GM23338 (cell line): ENCODE measurements around the gene CPNE4. TPM values are rescaled to one million over a fixed set of nuclear protein-coding genes. Genes with fewer than 3 reads are reported as not detected.

Source experiments
- ATAC-seq: fragments of 200-7000 bp; cut with Tn5 transposase; 3 replicates; pipeline ENCODE4 v1.9.1; 2020
- DNase-seq: peaks from one replicate; pipeline ENCODE4 v3.0.0-alpha.2; 2015; ENCODE audit warnings: low spot score
- H2AFZ ChIP-seq: fragments of 200-600 bp; sonication (generic); 2 replicates; pipeline ENCODE4 v1.8.0; 2016; ENCODE audit warnings: antibody characterized with exemption, mild to moderate bottlenecking, moderate library complexity
- H3F3A ChIP-seq: fragments of 200-600 bp; sonication (generic); replicated peaks from 2 replicates; pipeline ENCODE4 v1.8.0; 2017; ENCODE audit warnings: antibody characterized with exemption, mixed run types, low read depth
- H3K27ac ChIP-seq: fragments of 200-600 bp; sonication (generic); 2 replicates; pipeline ENCODE4 v1.6.1; 2016; ENCODE audit warnings: low read depth
- H3K27me3 ChIP-seq: fragments of 200-600 bp; sonication (generic); 2 replicates; pipeline ENCODE4 v1.8.0; 2016; ENCODE audit warnings: mild to moderate bottlenecking, mixed run types, moderate library complexity; ENCODE audit not compliant: insufficient read depth
- H3K36me3 ChIP-seq: fragments of 200-600 bp; sonication (generic); 2 replicates; pipeline ENCODE4 v1.8.0; 2016; ENCODE audit warnings: mild to moderate bottlenecking; ENCODE audit not compliant: insufficient read depth
- H3K4me1 ChIP-seq: fragments of 200-600 bp; sonication (generic); 2 replicates; pipeline ENCODE4 v1.8.0; 2016; ENCODE audit warnings: mild to moderate bottlenecking, moderate library complexity; ENCODE audit not compliant: insufficient read depth
- H3K4me2 ChIP-seq: fragments of 200-600 bp; sonication (generic); 2 replicates; pipeline ENCODE4 v1.7.1; 2017; ENCODE audit warnings: mixed run types
- H3K4me3 ChIP-seq: fragments of 200-600 bp; sonication (generic); 2 replicates; pipeline ENCODE4 v1.6.1; 2016; ENCODE audit warnings: mixed run types
- H3K79me2 ChIP-seq: fragments of 200-600 bp; sonication (generic); replicated peaks from 2 replicates; pipeline ENCODE4 v1.8.0; 2017; ENCODE audit warnings: mild to moderate bottlenecking; ENCODE audit not compliant: insufficient read depth
- H3K9me2 ChIP-seq: fragments of 200-600 bp; sonication (generic); 2 replicates; pipeline ENCODE4 v1.8.0; 2017; ENCODE audit not compliant: insufficient read depth
- H4K20me1 ChIP-seq: fragments of 200-600 bp; sonication (generic); replicated peaks from 2 replicates; pipeline ENCODE4 v1.8.0; 2017; ENCODE audit warnings: mild to moderate bottlenecking; ENCODE audit not compliant: insufficient read depth
- H3K27ac Mint-ChIP-seq: 2 replicates; pipeline ENCODE4 v1.8.0; 2020; ENCODE audit warnings: inconsistent platforms, mild to moderate bottlenecking, moderate library complexity, mixed read lengths
- H3K27me3 Mint-ChIP-seq: 3 replicates; pipeline ENCODE4 v1.8.0; 2022; ENCODE audit warnings: low read depth, mild to moderate bottlenecking, moderate library complexity, mixed read lengths, inconsistent platforms; ENCODE audit not compliant: insufficient read depth, poor library complexity
- H3K36me3 Mint-ChIP-seq: 3 replicates; pipeline ENCODE4 v1.8.0; 2021; ENCODE audit warnings: low read depth, mild to moderate bottlenecking, inconsistent platforms, moderate library complexity, mixed read lengths
- H3K4me1 Mint-ChIP-seq: 3 replicates; pipeline ENCODE4 v1.8.0; 2020; ENCODE audit warnings: mild to moderate bottlenecking, inconsistent platforms, mixed read lengths
- H3K4me3 Mint-ChIP-seq: 3 replicates; pipeline ENCODE4 v1.8.0; 2021; ENCODE audit warnings: moderate library complexity, mild to moderate bottlenecking, inconsistent platforms, mixed read lengths
- H3K9me3 Mint-ChIP-seq: 3 replicates; pipeline ENCODE4 v1.8.0; 2020; ENCODE audit warnings: moderate library complexity, mild to moderate bottlenecking, inconsistent platforms, mixed read lengths
- CREB1 ChIP-seq: fragments of 250-450 bp; sonication (Bioruptor Pico); IDR thresholded peaks from 2 replicates; pipeline ENCODE4 v1.5.0; 2020; ENCODE audit warnings: low read depth, mild to moderate bottlenecking, moderate library complexity
- EZH2 ChIP-seq: fragments of 200-600 bp; sonication (generic); IDR thresholded peaks from one replicate; pipeline ENCODE4 v1.8.0; 2017; ENCODE audit warnings: antibody characterized with exemption, mild to moderate bottlenecking, low read depth; ENCODE audit not compliant: unreplicated experiment
- EZH2phosphoT487 ChIP-seq: fragments of 200-600 bp; sonication (generic); IDR thresholded peaks from one replicate; pipeline ENCODE4 v1.8.1; 2018; ENCODE audit warnings: antibody characterized with exemption; ENCODE audit not compliant: unreplicated experiment
- JUNB ChIP-seq: IDR thresholded peaks from one replicate; pipeline ENCODE4 v1.6.1; 2016; ENCODE audit warnings: antibody characterized with exemption; ENCODE audit not compliant: unreplicated experiment
- NANOG ChIP-seq: IDR thresholded peaks from 2 replicates; pipeline ENCODE4 v1.6.1; 2016; ENCODE audit warnings: antibody characterized with exemption, borderline replicate concordance
- POLR2AphosphoS5 ChIP-seq: IDR thresholded peaks from 2 replicates; pipeline ENCODE4 v1.6.1; 2016; ENCODE audit warnings: antibody characterized with exemption, low read depth
- STAT1 ChIP-seq: IDR thresholded peaks from one replicate; pipeline ENCODE4 v1.6.1; 2016; ENCODE audit warnings: antibody characterized with exemption; ENCODE audit not compliant: unreplicated experiment
- ZNF114 ChIP-seq: fragments of 250-450 bp; sonication (Bioruptor Pico); IDR thresholded peaks from 2 replicates; pipeline ENCODE4 v1.5.0; 2020; ENCODE audit warnings: mild to moderate bottlenecking, moderate library complexity
- ZNF331 ChIP-seq: fragments of 250-450 bp; sonication (Bioruptor Pico); IDR thresholded peaks from 2 replicates; pipeline ENCODE4 v1.5.0; 2020; ENCODE audit warnings: low read depth, mild to moderate bottlenecking, moderate library complexity
- polyA plus RNA-seq: library from polyadenylated mRNA; unstranded; fragments of >200 nt; fragmentation: Nextera tagmentation; extraction: Ambion mirVana; gene quantifications from 2 replicates; pipeline ENCODE4 v1.2.1, GENCODE V29; 2016
- total RNA-seq: library from RNA; depleted of rRNA; stranded (reverse); fragments of >200 nt; shearing (Covaris generic); gene quantifications from 2 replicates; pipeline ENCODE4 v1.2.3, GENCODE V29; 2014
- TF ChIP-seq, protein P1 (sequence below): fragments of 250-450 bp; sonication (Bioruptor Pico); IDR thresholded peaks from 2 replicates; pipeline ENCODE4 v1.5.0; 2020; ENCODE audit warnings: mild to moderate bottlenecking, moderate library complexity
- TF ChIP-seq, protein P2 (sequence below), 2 experiments: fragments of 200-600 bp in 1 of 2; sonication (generic) in 1 of 2; conservative IDR thresholded peaks; 2 replicates each; pipeline versions ENCODE4 v1.5.1 to v1.6.1; 2016 to 2017; ENCODE audit warnings: antibody characterized with exemption in 2 of 2, low read depth in 2 of 2, mild to moderate bottlenecking in 2 of 2, moderate library complexity in 1 of 2
- TF ChIP-seq, protein P3 (sequence below): IDR thresholded peaks from one replicate; pipeline ENCODE4 v1.6.1; 2018; ENCODE audit warnings: antibody characterized with exemption; ENCODE audit not compliant: unreplicated experiment
- TF ChIP-seq, protein P4 (sequence below): IDR thresholded peaks from 2 replicates; pipeline ENCODE4 v1.6.1; 2016; ENCODE audit warnings: antibody characterized with exemption

The CPNE4 gene
- total and polyA plus RNA-seq, 2 experiments from 2014 or later: 2.0 to 6.5 TPM

DNA sequence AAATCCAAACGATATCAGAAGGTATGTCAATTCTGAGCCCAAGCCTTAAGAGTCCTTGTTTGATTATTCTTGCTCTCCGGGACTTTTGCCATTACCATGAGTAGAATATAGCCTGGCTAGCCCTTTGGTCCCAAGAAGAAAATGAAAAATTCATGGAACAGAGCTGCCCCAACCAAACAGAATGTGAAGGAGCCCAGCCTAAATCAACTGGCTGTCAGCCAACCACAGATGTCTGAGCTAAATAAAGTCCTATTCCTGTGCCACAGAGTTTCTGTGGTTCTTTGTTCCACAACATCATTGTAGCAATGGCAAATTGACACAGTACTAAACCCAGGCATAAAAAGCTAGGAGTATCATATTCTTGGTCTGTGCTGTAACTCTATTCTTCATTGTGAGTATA, 185.2 kb downstream of the CPNE4 start:
- no peak for ATAC-seq
- Mint-ChIP-seq H3K9me3 (no peaks in the 10 kb centered on the region), H3K27me3 (no peaks in the 10 kb centered on the region), H3K4me3 (no peak overlapping the region), H3K36me3 (no peaks in the 10 kb centered on the region), H3K4me1 (no peaks in the 10 kb centered on the region), H3K27ac (no peak overlapping the region)
- TF ChIP-seq, protein P1, sequence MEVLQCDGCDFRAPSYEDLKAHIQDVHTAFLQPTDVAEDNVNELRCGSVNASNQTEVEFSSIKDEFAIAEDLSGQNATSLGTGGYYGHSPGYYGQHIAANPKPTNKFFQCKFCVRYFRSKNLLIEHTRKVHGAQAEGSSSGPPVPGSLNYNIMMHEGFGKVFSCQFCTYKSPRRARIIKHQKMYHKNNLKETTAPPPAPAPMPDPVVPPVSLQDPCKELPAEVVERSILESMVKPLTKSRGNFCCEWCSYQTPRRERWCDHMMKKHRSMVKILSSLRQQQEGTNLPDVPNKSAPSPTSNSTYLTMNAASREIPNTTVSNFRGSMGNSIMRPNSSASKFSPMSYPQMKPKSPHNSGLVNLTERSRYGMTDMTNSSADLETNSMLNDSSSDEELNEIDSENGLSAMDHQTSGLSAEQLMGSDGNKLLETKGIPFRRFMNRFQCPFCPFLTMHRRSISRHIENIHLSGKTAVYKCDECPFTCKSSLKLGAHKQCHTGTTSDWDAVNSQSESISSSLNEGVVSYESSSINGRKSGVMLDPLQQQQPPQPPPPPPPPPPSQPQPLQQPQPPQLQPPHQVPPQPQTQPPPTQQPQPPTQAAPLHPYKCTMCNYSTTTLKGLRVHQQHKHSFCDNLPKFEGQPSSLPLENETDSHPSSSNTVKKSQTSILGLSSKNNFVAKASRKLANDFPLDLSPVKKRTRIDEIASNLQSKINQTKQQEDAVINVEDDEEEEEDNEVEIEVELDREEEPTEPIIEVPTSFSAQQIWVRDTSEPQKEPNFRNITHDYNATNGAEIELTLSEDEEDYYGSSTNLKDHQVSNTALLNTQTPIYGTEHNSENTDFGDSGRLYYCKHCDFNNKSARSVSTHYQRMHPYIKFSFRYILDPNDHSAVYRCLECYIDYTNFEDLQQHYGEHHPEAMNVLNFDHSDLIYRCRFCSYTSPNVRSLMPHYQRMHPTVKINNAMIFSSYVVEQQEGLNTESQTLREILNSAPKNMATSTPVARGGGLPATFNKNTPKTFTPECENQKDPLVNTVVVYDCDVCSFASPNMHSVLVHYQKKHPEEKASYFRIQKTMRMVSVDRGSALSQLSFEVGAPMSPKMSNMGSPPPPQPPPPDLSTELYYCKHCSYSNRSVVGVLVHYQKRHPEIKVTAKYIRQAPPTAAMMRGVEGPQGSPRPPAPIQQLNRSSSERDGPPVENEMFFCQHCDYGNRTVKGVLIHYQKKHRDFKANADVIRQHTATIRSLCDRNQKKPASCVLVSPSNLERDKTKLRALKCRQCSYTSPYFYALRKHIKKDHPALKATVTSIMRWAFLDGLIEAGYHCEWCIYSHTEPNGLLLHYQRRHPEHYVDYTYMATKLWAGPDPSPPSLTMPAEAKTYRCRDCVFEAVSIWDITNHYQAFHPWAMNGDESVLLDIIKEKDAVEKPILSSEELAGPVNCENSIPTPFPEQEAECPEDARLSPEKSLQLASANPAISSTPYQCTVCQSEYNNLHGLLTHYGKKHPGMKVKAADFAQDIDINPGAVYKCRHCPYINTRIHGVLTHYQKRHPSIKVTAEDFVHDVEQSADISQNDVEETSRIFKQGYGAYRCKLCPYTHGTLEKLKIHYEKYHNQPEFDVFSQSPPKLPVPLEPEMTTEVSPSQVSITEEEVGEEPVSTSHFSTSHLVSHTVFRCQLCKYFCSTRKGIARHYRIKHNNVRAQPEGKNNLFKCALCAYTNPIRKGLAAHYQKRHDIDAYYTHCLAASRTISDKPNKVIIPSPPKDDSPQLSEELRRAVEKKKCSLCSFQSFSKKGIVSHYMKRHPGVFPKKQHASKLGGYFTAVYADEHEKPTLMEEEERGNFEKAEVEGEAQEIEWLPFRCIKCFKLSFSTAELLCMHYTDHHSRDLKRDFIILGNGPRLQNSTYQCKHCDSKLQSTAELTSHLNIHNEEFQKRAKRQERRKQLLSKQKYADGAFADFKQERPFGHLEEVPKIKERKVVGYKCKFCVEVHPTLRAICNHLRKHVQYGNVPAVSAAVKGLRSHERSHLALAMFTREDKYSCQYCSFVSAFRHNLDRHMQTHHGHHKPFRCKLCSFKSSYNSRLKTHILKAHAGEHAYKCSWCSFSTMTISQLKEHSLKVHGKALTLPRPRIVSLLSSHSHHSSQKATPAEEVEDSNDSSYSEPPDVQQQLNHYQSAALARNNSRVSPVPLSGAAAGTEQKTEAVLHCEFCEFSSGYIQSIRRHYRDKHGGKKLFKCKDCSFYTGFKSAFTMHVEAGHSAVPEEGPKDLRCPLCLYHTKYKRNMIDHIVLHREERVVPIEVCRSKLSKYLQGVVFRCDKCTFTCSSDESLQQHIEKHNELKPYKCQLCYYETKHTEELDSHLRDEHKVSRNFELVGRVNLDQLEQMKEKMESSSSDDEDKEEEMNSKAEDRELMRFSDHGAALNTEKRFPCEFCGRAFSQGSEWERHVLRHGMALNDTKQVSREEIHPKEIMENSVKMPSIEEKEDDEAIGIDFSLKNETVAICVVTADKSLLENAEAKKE (CRISPR knock-in tag): no peak
- TF ChIP-seq ZNF114 (CRISPR knock-in tag) (no peak), ZNF331 (no peak), STAT1 (no peak), NANOG (no peak), EZH2phosphoT487 (no peak), CREB1 (CRISPR knock-in tag) (no peak), EZH2 (no peak), JUNB (no peak), POLR2AphosphoS5 (no peak)
- TF ChIP-seq, protein P2, sequence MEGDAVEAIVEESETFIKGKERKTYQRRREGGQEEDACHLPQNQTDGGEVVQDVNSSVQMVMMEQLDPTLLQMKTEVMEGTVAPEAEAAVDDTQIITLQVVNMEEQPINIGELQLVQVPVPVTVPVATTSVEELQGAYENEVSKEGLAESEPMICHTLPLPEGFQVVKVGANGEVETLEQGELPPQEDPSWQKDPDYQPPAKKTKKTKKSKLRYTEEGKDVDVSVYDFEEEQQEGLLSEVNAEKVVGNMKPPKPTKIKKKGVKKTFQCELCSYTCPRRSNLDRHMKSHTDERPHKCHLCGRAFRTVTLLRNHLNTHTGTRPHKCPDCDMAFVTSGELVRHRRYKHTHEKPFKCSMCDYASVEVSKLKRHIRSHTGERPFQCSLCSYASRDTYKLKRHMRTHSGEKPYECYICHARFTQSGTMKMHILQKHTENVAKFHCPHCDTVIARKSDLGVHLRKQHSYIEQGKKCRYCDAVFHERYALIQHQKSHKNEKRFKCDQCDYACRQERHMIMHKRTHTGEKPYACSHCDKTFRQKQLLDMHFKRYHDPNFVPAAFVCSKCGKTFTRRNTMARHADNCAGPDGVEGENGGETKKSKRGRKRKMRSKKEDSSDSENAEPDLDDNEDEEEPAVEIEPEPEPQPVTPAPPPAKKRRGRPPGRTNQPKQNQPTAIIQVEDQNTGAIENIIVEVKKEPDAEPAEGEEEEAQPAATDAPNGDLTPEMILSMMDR (conservative IDR thresholded peaks at IDR 0.05; ENCODE audit: low read depth in 2 of 2): no peak
- TF ChIP-seq, protein P3, sequence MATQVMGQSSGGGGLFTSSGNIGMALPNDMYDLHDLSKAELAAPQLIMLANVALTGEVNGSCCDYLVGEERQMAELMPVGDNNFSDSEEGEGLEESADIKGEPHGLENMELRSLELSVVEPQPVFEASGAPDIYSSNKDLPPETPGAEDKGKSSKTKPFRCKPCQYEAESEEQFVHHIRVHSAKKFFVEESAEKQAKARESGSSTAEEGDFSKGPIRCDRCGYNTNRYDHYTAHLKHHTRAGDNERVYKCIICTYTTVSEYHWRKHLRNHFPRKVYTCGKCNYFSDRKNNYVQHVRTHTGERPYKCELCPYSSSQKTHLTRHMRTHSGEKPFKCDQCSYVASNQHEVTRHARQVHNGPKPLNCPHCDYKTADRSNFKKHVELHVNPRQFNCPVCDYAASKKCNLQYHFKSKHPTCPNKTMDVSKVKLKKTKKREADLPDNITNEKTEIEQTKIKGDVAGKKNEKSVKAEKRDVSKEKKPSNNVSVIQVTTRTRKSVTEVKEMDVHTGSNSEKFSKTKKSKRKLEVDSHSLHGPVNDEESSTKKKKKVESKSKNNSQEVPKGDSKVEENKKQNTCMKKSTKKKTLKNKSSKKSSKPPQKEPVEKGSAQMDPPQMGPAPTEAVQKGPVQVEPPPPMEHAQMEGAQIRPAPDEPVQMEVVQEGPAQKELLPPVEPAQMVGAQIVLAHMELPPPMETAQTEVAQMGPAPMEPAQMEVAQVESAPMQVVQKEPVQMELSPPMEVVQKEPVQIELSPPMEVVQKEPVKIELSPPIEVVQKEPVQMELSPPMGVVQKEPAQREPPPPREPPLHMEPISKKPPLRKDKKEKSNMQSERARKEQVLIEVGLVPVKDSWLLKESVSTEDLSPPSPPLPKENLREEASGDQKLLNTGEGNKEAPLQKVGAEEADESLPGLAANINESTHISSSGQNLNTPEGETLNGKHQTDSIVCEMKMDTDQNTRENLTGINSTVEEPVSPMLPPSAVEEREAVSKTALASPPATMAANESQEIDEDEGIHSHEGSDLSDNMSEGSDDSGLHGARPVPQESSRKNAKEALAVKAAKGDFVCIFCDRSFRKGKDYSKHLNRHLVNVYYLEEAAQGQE: no peak
- TF ChIP-seq, protein P4, sequence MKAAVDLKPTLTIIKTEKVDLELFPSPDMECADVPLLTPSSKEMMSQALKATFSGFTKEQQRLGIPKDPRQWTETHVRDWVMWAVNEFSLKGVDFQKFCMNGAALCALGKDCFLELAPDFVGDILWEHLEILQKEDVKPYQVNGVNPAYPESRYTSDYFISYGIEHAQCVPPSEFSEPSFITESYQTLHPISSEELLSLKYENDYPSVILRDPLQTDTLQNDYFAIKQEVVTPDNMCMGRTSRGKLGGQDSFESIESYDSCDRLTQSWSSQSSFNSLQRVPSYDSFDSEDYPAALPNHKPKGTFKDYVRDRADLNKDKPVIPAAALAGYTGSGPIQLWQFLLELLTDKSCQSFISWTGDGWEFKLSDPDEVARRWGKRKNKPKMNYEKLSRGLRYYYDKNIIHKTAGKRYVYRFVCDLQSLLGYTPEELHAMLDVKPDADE: no peak
- H3K27me3 ChIP-seq: no peaks in the 10 kb centered on the region
- no peaks in the 10 kb centered on the region for H3K4me1 ChIP-seq
- no peaks in the 10 kb centered on the region for H4K20me1 ChIP-seq
- H3F3A ChIP-seq: no peaks in the 10 kb centered on the region
- no peak overlapping the region for H3K4me3 ChIP-seq
- no peak overlapping the region for H3K27ac ChIP-seq
- no peak for DNase-seq
- no peaks in the 10 kb centered on the region for H3K79me2 ChIP-seq
- H3K4me2 ChIP-seq: no peak overlapping the region
- no peaks in the 10 kb centered on the region for H3K9me2 ChIP-seq
- H2AFZ ChIP-seq: no peak overlapping the region
- no peaks in the 10 kb centered on the region for H3K36me3 ChIP-seq
